ENCODE measurements around the gene BTG1. TPM values are rescaled to one million over a fixed set of nuclear protein-coding genes. Genes with fewer than 3 reads are reported as not detected.

BTG1 gene
- total RNA-seq, 1 experiment from 2014 or later = 32.7 TPM

DNA sequence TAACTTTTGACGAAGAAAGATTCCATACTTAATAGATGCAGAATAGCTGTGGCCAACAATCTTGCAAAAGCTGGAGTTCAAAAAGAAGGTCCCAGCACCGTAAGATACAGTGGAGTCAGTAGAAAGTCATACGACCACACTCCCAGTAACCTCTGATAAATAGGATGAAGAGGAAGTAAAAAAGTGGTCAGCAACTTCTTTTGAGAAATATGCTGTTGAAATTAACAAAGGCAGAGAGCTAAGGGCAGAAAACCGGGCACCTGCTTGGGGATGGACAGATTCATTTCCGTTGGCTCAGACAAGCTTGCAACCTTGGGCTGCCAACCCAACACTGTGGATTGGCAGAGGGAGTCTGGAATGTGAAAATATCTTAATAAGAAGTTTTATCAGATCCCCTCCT is 40.0 kb downstream of the BTG1 start:
- TF ChIP-seq, protein P1, sequence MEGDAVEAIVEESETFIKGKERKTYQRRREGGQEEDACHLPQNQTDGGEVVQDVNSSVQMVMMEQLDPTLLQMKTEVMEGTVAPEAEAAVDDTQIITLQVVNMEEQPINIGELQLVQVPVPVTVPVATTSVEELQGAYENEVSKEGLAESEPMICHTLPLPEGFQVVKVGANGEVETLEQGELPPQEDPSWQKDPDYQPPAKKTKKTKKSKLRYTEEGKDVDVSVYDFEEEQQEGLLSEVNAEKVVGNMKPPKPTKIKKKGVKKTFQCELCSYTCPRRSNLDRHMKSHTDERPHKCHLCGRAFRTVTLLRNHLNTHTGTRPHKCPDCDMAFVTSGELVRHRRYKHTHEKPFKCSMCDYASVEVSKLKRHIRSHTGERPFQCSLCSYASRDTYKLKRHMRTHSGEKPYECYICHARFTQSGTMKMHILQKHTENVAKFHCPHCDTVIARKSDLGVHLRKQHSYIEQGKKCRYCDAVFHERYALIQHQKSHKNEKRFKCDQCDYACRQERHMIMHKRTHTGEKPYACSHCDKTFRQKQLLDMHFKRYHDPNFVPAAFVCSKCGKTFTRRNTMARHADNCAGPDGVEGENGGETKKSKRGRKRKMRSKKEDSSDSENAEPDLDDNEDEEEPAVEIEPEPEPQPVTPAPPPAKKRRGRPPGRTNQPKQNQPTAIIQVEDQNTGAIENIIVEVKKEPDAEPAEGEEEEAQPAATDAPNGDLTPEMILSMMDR (conservative IDR thresholded peaks at IDR 0.05) = no peak

More for the DNA sequence above, 40.0 kb downstream of the BTG1 start:
- Histone ChIP-seq H3K4ac (ENCODE audit: low read depth, low read length) (no peak overlapping the region), H3T11ph (ENCODE audit: low read length) (no peak overlapping the region), H3K23ac (ENCODE audit: insufficient read length, low read depth, low read length) (no peak overlapping the region), H2BK120ac (ENCODE audit: low read depth, low read length, poor library complexity, severe bottlenecking) (no peak overlapping the region), H3K79me1 (ENCODE audit: insufficient read depth, low read depth, low read length, poor library complexity, severe bottlenecking) (no peaks in the 10 kb centered on the region), H3K27ac (ENCODE audit: insufficient read length, low read depth, low read length) (no peak overlapping the region), H3K9me3 (ENCODE audit: control insufficient read depth, low read depth, low read length) (no peaks in the 10 kb centered on the region), H3K14ac (ENCODE audit: insufficient read depth, low read length) (no peak overlapping the region), H3K23me2 (ENCODE audit: insufficient read length, low read depth, low read length, poor library complexity, severe bottlenecking) (no peaks in the 10 kb centered on the region), H3K27me3 (ENCODE audit: insufficient read depth, low read length) (no peaks in the 10 kb centered on the region), H3K9ac (ENCODE audit: extremely low read depth, insufficient read length, low read length) (no peak overlapping the region), H2AK5ac (ENCODE audit: insufficient read length, low read length) (no peak overlapping the region), H4K5ac (ENCODE audit: insufficient read length, low read depth, low read length) (no peak overlapping the region), H4K8ac (replicated peaks; ENCODE audit: insufficient read length, low read depth, low read length) (no peak overlapping the region), H2BK15ac (ENCODE audit: low read depth, low read length) (no peak overlapping the region), H3K18ac (ENCODE audit: insufficient read length, low read depth, low read length) (no peak overlapping the region), H2AFZ (ENCODE audit: low read length) (no peak overlapping the region), H4K20me1 (ENCODE audit: control insufficient read depth, insufficient read depth, insufficient read length) (no peaks in the 10 kb centered on the region), H3K79me2 (ENCODE audit: insufficient read depth, low read length) (no peaks in the 10 kb centered on the region), H2BK12ac (ENCODE audit: insufficient read length, low read depth, low read length) (no peak overlapping the region), H2BK5ac (ENCODE audit: insufficient read length, low read length) (no peak overlapping the region), H2BK20ac (ENCODE audit: low read depth, low read length, poor library complexity, severe bottlenecking) (no peak overlapping the region), H3K4me2 (ENCODE audit: insufficient read depth, insufficient read length, low read length) (no peak overlapping the region), H3K4me1 (ENCODE audit: insufficient read depth, low read length) (peaks cover 7% of the 10 kb centered on the region; the same call in 1 of the 2 replicates), H4K91ac (ENCODE audit: insufficient read length, low read depth, low read length) (no peak overlapping the region), H3K56ac (ENCODE audit: insufficient read length, low read depth, low read length) (no peak overlapping the region)
- no peaks in the 10 kb centered on the region for H3K36me3 Mint-ChIP-seq (ENCODE audit: insufficient read depth in 1 of 3, low read depth in 3 of 3)
- WGBS (ENCODE audit: extremely low coverage, insufficient read length, low lambda C conversion rate) = no CpG with 5 or more reads among the region's 5 CpGs
- no peaks in the 10 kb centered on the region for H3K27me3 Mint-ChIP-seq (ENCODE audit: low read depth)
- DNase-seq = no peak
- H3K9me3 Mint-ChIP-seq = no peaks in the 10 kb centered on the region; a peak in 1 of 5 replicates
- H3K4me1 Mint-ChIP-seq = peaks cover 55 to 57% of the 10 kb centered on the region in 2 experiments
- H3K27ac Mint-ChIP-seq = no peak overlapping the region; a peak in 1 of 7 replicates
- no peak overlapping the region for H3K4me3 Mint-ChIP-seq
